ENCODE data around the gene RNF213.

GRCh38 chr17:80414803-80415625 is 154.4 kb downstream of the RNF213 start, which contains the start of gene ENDOV:
- TF ChIP-seq ZNF274 (IDR thresholded peaks at IDR 0.05; ENCODE audit: low read depth, low read length) (no peak), YY1 (IDR thresholded peaks at IDR 0.05; ENCODE audit: insufficient read depth, insufficient read length) (no peak)
